SK-N-SH (cell line): ENCODE data around the gene SLC24A4. TPM values are rescaled to one million over a fixed set of nuclear protein-coding genes. Genes with fewer than 3 reads are reported as not detected.

Source experiments
- CTCF ChIA-PET: fragments of 300-600, 350-600 bp; formaldehyde crosslinking; extraction: SDS; loops from one replicate; lab custom pipeline; 2021; lab: Yijun Ruan, JAX
- POLR2A ChIA-PET: fragments of 350-600 bp; sonication (Branson Sonifier 250); formaldehyde crosslinking; extraction: SDS; loops from one replicate; lab custom pipeline; 2020; ENCODE audit warnings: antibody characterized with exemption, inconsistent platforms; lab: Yijun Ruan, JAX
- DNase-seq: peaks from one replicate; pipeline ENCODE4 v3.0.0; 2012
- H2AFZ ChIP-seq: fragments of 200-600 bp; sonication (generic); 2 replicates; pipeline ENCODE4 v1.8.1; 2016; ENCODE audit warnings: antibody characterized with exemption, mild to moderate bottlenecking, low read depth
- H3F3A ChIP-seq: fragments of 200-600 bp; sonication (generic); replicated peaks from 2 replicates; pipeline ENCODE3; 2016; ENCODE audit warnings: antibody characterized with exemption, mild to moderate bottlenecking; ENCODE audit not compliant: insufficient read depth
- H3K27ac ChIP-seq, 2 experiments: fragments of 200-500 bp in 1 of 2; fragments of 200-600 bp in 1 of 2; sonication (Bioruptor generic) in 1 of 2; sonication (generic), shearing (Covaris generic) in 1 of 2; 2 replicates each; pipeline versions ENCODE4 v1.5.1 to v1.6.1; 2014 to 2016; ENCODE audit warnings: low read depth in 2 of 2, inconsistent platforms in 1 of 2, low read length in 1 of 2, mild to moderate bottlenecking in 1 of 2, mixed read lengths in 1 of 2
- H3K27me3 ChIP-seq: fragments of 200-600 bp; sonication (generic), shearing (Covaris generic); 2 replicates; pipeline ENCODE4 v1.6.1; 2016; ENCODE audit warnings: mixed run types; ENCODE audit not compliant: insufficient read depth
- H3K36me3 ChIP-seq, 2 experiments: fragments of 200-500 bp in 1 of 2; fragments of 200-600 bp in 1 of 2; sonication (Bioruptor generic) in 1 of 2; sonication (generic) in 1 of 2; replicated peaks in 1 of 2; 2 replicates each; pipeline versions ENCODE3 to v1.5.1; 2014 to 2016; ENCODE audit warnings: low read length in 1 of 2, mild to moderate bottlenecking in 1 of 2; ENCODE audit not compliant: insufficient read depth in 2 of 2, control insufficient read depth in 1 of 2
- H3K4me1 ChIP-seq, 2 experiments: fragments of 200-500 bp in 1 of 2; fragments of 200-600 bp in 1 of 2; sonication (Bioruptor generic) in 1 of 2; sonication (generic), shearing (Covaris generic) in 1 of 2; 2 replicates each; pipeline versions ENCODE4 v1.5.1 to v1.6.1; 2014 to 2016; ENCODE audit warnings: low read depth in 1 of 2, low read length in 1 of 2, mixed run types in 1 of 2; ENCODE audit not compliant: insufficient read depth in 2 of 2, control insufficient read depth in 1 of 2
- H3K4me2 ChIP-seq: fragments of 200-600 bp; sonication (generic), shearing (Covaris generic); 2 replicates; pipeline ENCODE4 v1.6.1; 2017; ENCODE audit warnings: mixed run types
- H3K4me3 ChIP-seq, 2 experiments: fragments of 200-500 bp in 1 of 2; fragments of 200-600 bp in 1 of 2; sonication (Bioruptor generic) in 1 of 2; sonication (generic), shearing (Covaris generic) in 1 of 2; 2 replicates each; pipeline versions ENCODE4 v1.5.1 to v1.8.1; 2014 to 2016; ENCODE audit warnings: low read depth in 2 of 2, inconsistent platforms in 1 of 2, low read length in 1 of 2, mild to moderate bottlenecking in 1 of 2, mixed read lengths in 1 of 2, moderate library complexity in 1 of 2
- H3K79me2 ChIP-seq: fragments of 200-600 bp; sonication (generic); 2 replicates; pipeline ENCODE4 v1.8.1; 2017; ENCODE audit warnings: mild to moderate bottlenecking; ENCODE audit not compliant: insufficient read depth
- H3K9ac ChIP-seq: fragments of 200-600 bp; sonication (generic); 2 replicates; pipeline ENCODE4 v1.6.1; 2017; ENCODE audit warnings: mixed run types
- H3K9me2 ChIP-seq: fragments of 200-600 bp; sonication (generic); 2 replicates; pipeline ENCODE4 v1.6.1; 2017; ENCODE audit warnings: mixed run types
- H3K9me3 ChIP-seq: fragments of 200-600 bp; sonication (generic); 2 replicates; pipeline ENCODE4 v1.6.1; 2017; ENCODE audit warnings: mixed run types, mild to moderate bottlenecking, moderate library complexity
- H4K20me1 ChIP-seq: fragments of 200-600 bp; sonication (generic); 2 replicates; pipeline ENCODE4 v1.6.1; 2017; ENCODE audit warnings: mild to moderate bottlenecking, mixed run types; ENCODE audit not compliant: insufficient read depth
- CHD2 ChIP-seq: fragments of 150-350 bp; IDR thresholded peaks from 2 replicates; pipeline ENCODE4 v1.6.1; 2018; ENCODE audit warnings: low read length; ENCODE audit not compliant: partially characterized antibody
- CTCF ChIP-seq: fragments of 200-600 bp; sonication (generic); IDR thresholded peaks from 2 replicates; pipeline ENCODE4 v1.6.1; 2017; ENCODE audit warnings: antibody characterized with exemption, mild to moderate bottlenecking, moderate library complexity
- EP300 ChIP-seq, 2 experiments: IDR thresholded peaks; 2 replicates each; pipeline versions ENCODE4 v1.4.0 to v1.6.1; 2012; ENCODE audit warnings: borderline replicate concordance in 1 of 2, low read depth in 1 of 2, low read length in 1 of 2
- EZH2phosphoT487 ChIP-seq: fragments of 200-600 bp; sonication (generic); IDR thresholded peaks from 2 replicates; pipeline ENCODE4 v1.6.1; 2017; ENCODE audit warnings: low read depth, mixed run types, mild to moderate bottlenecking, antibody characterized with exemption, moderate library complexity, borderline replicate concordance
- FOSL2 ChIP-seq: IDR thresholded peaks from 2 replicates; pipeline ENCODE4 v1.4.0; 2012; ENCODE audit warnings: low read depth, mild to moderate bottlenecking, moderate library complexity, borderline replicate concordance
- FOXJ3 ChIP-seq: sonication (generic); formaldehyde crosslinking; IDR thresholded peaks from 2 replicates; pipeline ENCODE4 v1.5.1; 2020; ENCODE audit warnings: mild to moderate bottlenecking, missing genetic modification reagents
- FOXM1 ChIP-seq: IDR thresholded peaks from 2 replicates; pipeline ENCODE4 v1.4.0; 2012; ENCODE audit warnings: low read depth, mild to moderate bottlenecking
- GABPA ChIP-seq: IDR thresholded peaks from 2 replicates; pipeline ENCODE4 v1.4.0; 2012; ENCODE audit warnings: low read depth, mild to moderate bottlenecking
- JUND ChIP-seq: IDR thresholded peaks from 2 replicates; pipeline ENCODE4 v1.4.0; 2012
- MEF2A ChIP-seq: IDR thresholded peaks from 2 replicates; pipeline ENCODE4 v1.4.0; 2012; ENCODE audit warnings: low read depth, borderline replicate concordance
- NFIC ChIP-seq: IDR thresholded peaks from 2 replicates; pipeline ENCODE4 v1.4.0; 2012; ENCODE audit warnings: borderline replicate concordance
- PBX3 ChIP-seq: IDR thresholded peaks from 2 replicates; pipeline ENCODE4; 2012
- POLR2AphosphoS5 ChIP-seq: IDR thresholded peaks from 2 replicates; pipeline ENCODE4 v1.6.1; 2012; ENCODE audit warnings: low read depth, low read length
- RCOR1 ChIP-seq: fragments of 150-350 bp; IDR thresholded peaks from 2 replicates; pipeline ENCODE4 v1.6.1; 2017; ENCODE audit warnings: antibody characterized with exemption, low read length
- RXRA ChIP-seq: IDR thresholded peaks from 2 replicates; pipeline ENCODE4 v1.4.0; 2012; ENCODE audit warnings: low read depth, mild to moderate bottlenecking, borderline replicate concordance
- SMC3 ChIP-seq: IDR thresholded peaks from 2 replicates; pipeline ENCODE4 v1.6.1; 2012; ENCODE audit warnings: low read depth, low read length, improper control_type of control experiment
- WGBS: methylation state at CpG from one replicate; pipeline ENCODE4 v1.1.6; 2017; ENCODE audit warnings: low lambda C conversion rate; 5-methylcytosine and 5-hydroxymethylcytosine counted together
- polyA plus RNA-seq, 3 experiments: library from polyadenylated mRNA; depleted of rRNA; stranded (reverse); fragments of >200 nt; gene quantifications; 2 replicates each; pipeline ENCODE4 v1.2.3, GENCODE V29; 2012
- TF ChIP-seq, protein P1 (sequence below): fragments of 150-350 bp; IDR thresholded peaks from 2 replicates; pipeline ENCODE4 v1.6.1; 2017; ENCODE audit warnings: antibody characterized with exemption, low read length, low read depth, borderline replicate concordance
- TF ChIP-seq, protein P2 (sequence below): IDR thresholded peaks from 2 replicates; pipeline ENCODE4 v1.4.0; 2012; ENCODE audit warnings: low read depth, borderline replicate concordance
- TF ChIP-seq, protein P3 (sequence below): IDR thresholded peaks from 2 replicates; pipeline ENCODE4 v1.4.0; 2012; ENCODE audit warnings: low read depth

The SLC24A4 gene
- polyA plus RNA-seq, 1 of the 3 experiments (the other 2 are of a cell fraction) = 0.07 TPM

- Histone ChIP-seq H3F3A (peaks cover 29% of the 10 kb centered on the region), H3K4me1 (peaks cover 0 to 25% of the 10 kb centered on the region in 2 experiments; a peak in 2 of 4 replicates), H3K27ac (no peak overlapping the region), H3K9ac (no peak overlapping the region), H3K27me3 (no peaks in the 10 kb centered on the region), H3K36me3 (no peaks in the 10 kb centered on the region), H3K79me2 (no peaks in the 10 kb centered on the region), H3K4me2 (no peak overlapping the region), H3K9me3 (no peaks in the 10 kb centered on the region), H3K4me3 (no peak overlapping the region), H3K9me2 (no peaks in the 10 kb centered on the region), H2AFZ (no peak overlapping the region), H4K20me1 (no peaks in the 10 kb centered on the region)
- POLR2A ChIA-PET = no interaction called here
- CTCF ChIA-PET = no interaction called here
- TF ChIP-seq CHD2 (no peak), PBX3 (no peak), FOXM1 (no peak), MEF2A (no peak), JUND (no peak), EP300 (IDR thresholded peaks at IDR 0.05; ENCODE audit: borderline replicate concordance in 1 of 2, low read depth in 1 of 2, low read length in 1 of 2) (no peak), FOXJ3 (CRISPR knock-in tag) (no peak), GABPA (no peak), SMC3 (no peak), EZH2phosphoT487 (no peak), RCOR1 (no peak), NFIC (no peak), FOSL2 (no peak), POLR2AphosphoS5 (no peak), RXRA (no peak), CTCF (no peak)
- TF ChIP-seq, protein P1, sequence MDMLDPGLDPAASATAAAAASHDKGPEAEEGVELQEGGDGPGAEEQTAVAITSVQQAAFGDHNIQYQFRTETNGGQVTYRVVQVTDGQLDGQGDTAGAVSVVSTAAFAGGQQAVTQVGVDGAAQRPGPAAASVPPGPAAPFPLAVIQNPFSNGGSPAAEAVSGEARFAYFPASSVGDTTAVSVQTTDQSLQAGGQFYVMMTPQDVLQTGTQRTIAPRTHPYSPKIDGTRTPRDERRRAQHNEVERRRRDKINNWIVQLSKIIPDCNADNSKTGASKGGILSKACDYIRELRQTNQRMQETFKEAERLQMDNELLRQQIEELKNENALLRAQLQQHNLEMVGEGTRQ = no peak
- TF ChIP-seq, protein P2, sequence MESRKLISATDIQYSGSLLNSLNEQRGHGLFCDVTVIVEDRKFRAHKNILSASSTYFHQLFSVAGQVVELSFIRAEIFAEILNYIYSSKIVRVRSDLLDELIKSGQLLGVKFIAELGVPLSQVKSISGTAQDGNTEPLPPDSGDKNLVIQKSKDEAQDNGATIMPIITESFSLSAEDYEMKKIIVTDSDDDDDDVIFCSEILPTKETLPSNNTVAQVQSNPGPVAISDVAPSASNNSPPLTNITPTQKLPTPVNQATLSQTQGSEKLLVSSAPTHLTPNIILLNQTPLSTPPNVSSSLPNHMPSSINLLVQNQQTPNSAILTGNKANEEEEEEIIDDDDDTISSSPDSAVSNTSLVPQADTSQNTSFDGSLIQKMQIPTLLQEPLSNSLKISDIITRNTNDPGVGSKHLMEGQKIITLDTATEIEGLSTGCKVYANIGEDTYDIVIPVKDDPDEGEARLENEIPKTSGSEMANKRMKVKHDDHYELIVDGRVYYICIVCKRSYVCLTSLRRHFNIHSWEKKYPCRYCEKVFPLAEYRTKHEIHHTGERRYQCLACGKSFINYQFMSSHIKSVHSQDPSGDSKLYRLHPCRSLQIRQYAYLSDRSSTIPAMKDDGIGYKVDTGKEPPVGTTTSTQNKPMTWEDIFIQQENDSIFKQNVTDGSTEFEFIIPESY = no peak
- TF ChIP-seq, protein P3, sequence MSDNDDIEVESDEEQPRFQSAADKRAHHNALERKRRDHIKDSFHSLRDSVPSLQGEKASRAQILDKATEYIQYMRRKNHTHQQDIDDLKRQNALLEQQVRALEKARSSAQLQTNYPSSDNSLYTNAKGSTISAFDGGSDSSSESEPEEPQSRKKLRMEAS = no peak
- DNase-seq = no peak
- 75% methylated on average over 3 of the region's 3 CpGs for WGBS
These were observed 176.3 kb downstream of the SLC24A4 start for GRCh38 chr14:92499234-92499633.
